Measurements from ENCODE around the gene SRXN1. TPM values are rescaled to one million over a fixed set of nuclear protein-coding genes. Genes with fewer than 3 reads are reported as not detected.
"Not testable (repeated sequence)": the region's sequence is repeated elsewhere in the genome, so short reads cannot be mapped to it uniquely, and the experiment has no call there.

Gene SRXN1
- total and polyA plus RNA-seq, 2 donors from 2014 or later, result 17.4 to 51.1 TPM

DNA sequence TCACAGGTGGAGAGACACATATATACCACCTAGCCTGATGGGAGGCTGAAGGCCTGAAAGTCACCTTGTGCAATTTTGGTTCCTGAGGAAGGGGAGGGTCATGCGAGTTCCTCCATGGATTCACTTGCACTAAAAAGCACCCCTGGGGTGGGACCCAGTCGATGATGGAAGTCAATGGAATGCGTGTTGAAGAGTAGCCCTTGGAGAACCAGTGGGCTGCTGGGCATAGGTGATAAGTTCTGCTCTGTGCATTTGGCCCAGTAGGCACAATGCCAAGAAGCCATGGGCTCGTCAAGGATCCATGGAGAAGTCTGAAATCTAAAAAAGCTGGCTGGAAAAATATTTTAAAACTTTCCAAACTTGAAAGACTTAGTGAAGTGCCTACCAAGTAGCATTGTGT, 41.5 kb upstream of the SRXN1 start:
- no peak for FAIRE-seq
- Histone ChIP-seq H3K36me3 (ENCODE audit: control insufficient read depth in 2 of 3, insufficient read depth in 3 of 3, low read length in 3 of 3) (no peaks in the 10 kb centered on the region), H3K27me3 (ENCODE audit: control insufficient read depth, insufficient read depth, low read length) (no peaks in the 10 kb centered on the region), H3K9ac (ENCODE audit: low read length in 3 of 3) (no peak overlapping the region), H3K9me3 (ENCODE audit: control insufficient read depth in 2 of 3, insufficient read depth in 1 of 3, low read length in 3 of 3) (no peaks in the 10 kb centered on the region), H3K27ac (ENCODE audit: low read depth in 2 of 2, low read length in 2 of 2) (no peak overlapping the region), H3K4me1 (ENCODE audit: control insufficient read depth in 2 of 3, insufficient read depth in 2 of 3, low read depth in 1 of 3, low read length in 3 of 3) (no peaks in the 10 kb centered on the region), H3K4me3 (ENCODE audit: low read length in 3 of 3) (no peak overlapping the region)
- intact Hi-C loops (cut with DNase I), result no loop called here
- TF ChIP-seq, protein P1, sequence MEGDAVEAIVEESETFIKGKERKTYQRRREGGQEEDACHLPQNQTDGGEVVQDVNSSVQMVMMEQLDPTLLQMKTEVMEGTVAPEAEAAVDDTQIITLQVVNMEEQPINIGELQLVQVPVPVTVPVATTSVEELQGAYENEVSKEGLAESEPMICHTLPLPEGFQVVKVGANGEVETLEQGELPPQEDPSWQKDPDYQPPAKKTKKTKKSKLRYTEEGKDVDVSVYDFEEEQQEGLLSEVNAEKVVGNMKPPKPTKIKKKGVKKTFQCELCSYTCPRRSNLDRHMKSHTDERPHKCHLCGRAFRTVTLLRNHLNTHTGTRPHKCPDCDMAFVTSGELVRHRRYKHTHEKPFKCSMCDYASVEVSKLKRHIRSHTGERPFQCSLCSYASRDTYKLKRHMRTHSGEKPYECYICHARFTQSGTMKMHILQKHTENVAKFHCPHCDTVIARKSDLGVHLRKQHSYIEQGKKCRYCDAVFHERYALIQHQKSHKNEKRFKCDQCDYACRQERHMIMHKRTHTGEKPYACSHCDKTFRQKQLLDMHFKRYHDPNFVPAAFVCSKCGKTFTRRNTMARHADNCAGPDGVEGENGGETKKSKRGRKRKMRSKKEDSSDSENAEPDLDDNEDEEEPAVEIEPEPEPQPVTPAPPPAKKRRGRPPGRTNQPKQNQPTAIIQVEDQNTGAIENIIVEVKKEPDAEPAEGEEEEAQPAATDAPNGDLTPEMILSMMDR (IDR thresholded peaks at IDR 0.05; ENCODE audit: borderline replicate concordance, extremely low read depth, insufficient read depth), result no peak
- DNase-seq, result peak in 1 of 5 donors; percentile 26

DNA sequence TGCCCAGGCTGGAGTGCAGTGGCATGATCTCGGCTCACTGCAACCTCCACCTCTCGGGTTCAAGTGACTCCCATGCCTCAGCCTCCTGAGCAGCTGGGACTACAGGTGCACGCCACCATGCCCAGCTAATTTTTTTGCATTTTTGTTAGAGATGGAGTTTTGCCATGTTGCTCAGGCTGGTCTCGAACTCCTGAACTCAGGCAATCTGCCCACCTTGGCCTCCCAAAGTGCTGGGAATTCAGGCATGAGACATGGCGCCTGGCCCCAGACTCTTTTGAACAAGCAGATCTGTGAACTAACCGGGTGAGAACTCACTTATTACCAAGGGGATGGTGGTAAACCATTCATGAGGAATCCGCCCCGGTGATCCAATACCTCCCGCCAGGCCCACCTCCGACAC, 40.8 kb upstream of the SRXN1 start:
- H3K4me1 ChIP-seq (ENCODE audit: control insufficient read depth in 2 of 3, insufficient read depth in 2 of 3, low read depth in 1 of 3, low read length in 3 of 3); H3K4me3 ChIP-seq (ENCODE audit: low read length in 3 of 3); H3K27me3 ChIP-seq (ENCODE audit: control insufficient read depth, insufficient read depth, low read length); H3K27ac ChIP-seq (ENCODE audit: low read depth in 2 of 2, low read length in 2 of 2); H3K9me3 ChIP-seq (ENCODE audit: control insufficient read depth in 2 of 3, insufficient read depth in 1 of 3, low read length in 3 of 3); H3K9ac ChIP-seq (ENCODE audit: low read length in 3 of 3); H3K36me3 ChIP-seq (ENCODE audit: control insufficient read depth in 2 of 3, insufficient read depth in 3 of 3, low read length in 3 of 3); intact Hi-C loops (cut with DNase I); FAIRE-seq: not testable (repeated sequence)
- peak in 1 of 5 donors; percentile 16 for DNase-seq

DNA sequence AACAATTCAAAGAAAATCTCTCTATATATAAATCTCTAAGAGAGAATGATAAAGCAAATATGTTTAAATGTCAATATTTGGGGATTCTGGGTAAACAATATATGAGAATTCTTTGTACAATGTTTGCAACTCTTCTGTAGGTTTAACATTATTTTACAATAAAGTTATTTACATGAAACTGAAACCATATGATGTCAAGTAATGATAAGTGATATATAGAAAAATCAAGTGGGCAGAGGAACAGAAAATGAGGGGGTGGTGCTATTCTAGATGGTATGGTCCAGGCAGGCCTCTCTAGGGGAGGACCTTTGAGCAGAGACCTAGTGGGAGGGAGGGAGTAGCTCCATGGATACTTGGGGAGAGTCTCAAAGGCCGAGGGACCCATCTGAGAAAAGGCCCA, 39.0 kb upstream of the SRXN1 start:
- FAIRE-seq (no peak), DNase-seq (no peak)
- intact Hi-C loops (cut with DNase I), result no loop called here
- no peak overlapping the region for H3K9ac ChIP-seq (ENCODE audit: low read length in 3 of 3)
- no peaks in the 10 kb centered on the region for H3K27me3 ChIP-seq (ENCODE audit: control insufficient read depth, insufficient read depth, low read length)
- H3K4me3 ChIP-seq (ENCODE audit: low read length in 3 of 3), result no peak overlapping the region
- H3K27ac ChIP-seq (ENCODE audit: low read depth in 2 of 2, low read length in 2 of 2), result no peak overlapping the region
- TF ChIP-seq, protein P1 (IDR thresholded peaks at IDR 0.05; ENCODE audit: borderline replicate concordance, extremely low read depth, insufficient read depth), result no peak
- no peaks in the 10 kb centered on the region for H3K4me1 ChIP-seq (ENCODE audit: control insufficient read depth in 2 of 3, insufficient read depth in 2 of 3, low read depth in 1 of 3, low read length in 3 of 3)
- H3K36me3 ChIP-seq (ENCODE audit: control insufficient read depth in 2 of 3, insufficient read depth in 3 of 3, low read length in 3 of 3), result no peaks in the 10 kb centered on the region
- no peaks in the 10 kb centered on the region for H3K9me3 ChIP-seq (ENCODE audit: control insufficient read depth in 2 of 3, insufficient read depth in 1 of 3, low read length in 3 of 3)

DNA sequence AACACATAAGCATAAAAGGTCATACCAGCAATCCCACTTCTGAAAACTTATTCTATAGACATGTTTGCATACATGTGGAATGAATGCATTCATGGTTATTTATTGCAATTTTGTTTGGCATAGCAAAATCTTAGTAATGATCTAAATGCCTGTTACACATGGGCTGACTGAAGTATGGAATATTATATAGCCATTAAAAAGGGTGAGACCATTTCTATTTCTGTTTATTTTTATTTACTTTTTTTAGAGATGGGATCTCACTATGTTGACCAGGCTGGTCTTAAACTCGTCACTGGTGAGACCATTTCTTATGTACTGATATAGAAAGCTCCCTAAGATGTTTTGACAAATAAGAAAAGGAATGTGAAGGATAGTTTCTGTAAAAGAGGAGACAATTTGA, 36.9 kb upstream of the SRXN1 start:
- intact Hi-C loops (cut with DNase I), result no loop called here
- no peak for DNase-seq
- no peaks in the 10 kb centered on the region for H3K4me1 ChIP-seq (ENCODE audit: control insufficient read depth in 2 of 3, insufficient read depth in 2 of 3, low read depth in 1 of 3, low read length in 3 of 3)
- H3K9me3 ChIP-seq (ENCODE audit: control insufficient read depth in 2 of 3, insufficient read depth in 1 of 3, low read length in 3 of 3), result no peaks in the 10 kb centered on the region
- TF ChIP-seq, protein P1 (IDR thresholded peaks at IDR 0.05; ENCODE audit: borderline replicate concordance, extremely low read depth, insufficient read depth), result no peak
- H3K27me3 ChIP-seq (ENCODE audit: control insufficient read depth, insufficient read depth, low read length), result no peaks in the 10 kb centered on the region
- no peak overlapping the region for H3K4me3 ChIP-seq (ENCODE audit: low read length in 3 of 3)
- FAIRE-seq, result no peak
- no peaks in the 10 kb centered on the region for H3K36me3 ChIP-seq (ENCODE audit: control insufficient read depth in 2 of 3, insufficient read depth in 3 of 3, low read length in 3 of 3)
- no peak overlapping the region for H3K27ac ChIP-seq (ENCODE audit: low read depth in 2 of 2, low read length in 2 of 2)
- no peak overlapping the region for H3K9ac ChIP-seq (ENCODE audit: low read length in 3 of 3)
